IPS-11a (cell line): ENCODE results near the gene SPATA46.
"Not testable (repeated sequence)": the region's sequence is repeated elsewhere in the genome, so short reads cannot be mapped to it uniquely, and the experiment has no call there.

Experiments
- H3K4me3 ChIP-seq: one replicate; pipeline ENCODE4 v1.5.1; 2013; ENCODE audit warnings: low read depth, low read length, control low read depth

SPATA46 gene

DNA sequence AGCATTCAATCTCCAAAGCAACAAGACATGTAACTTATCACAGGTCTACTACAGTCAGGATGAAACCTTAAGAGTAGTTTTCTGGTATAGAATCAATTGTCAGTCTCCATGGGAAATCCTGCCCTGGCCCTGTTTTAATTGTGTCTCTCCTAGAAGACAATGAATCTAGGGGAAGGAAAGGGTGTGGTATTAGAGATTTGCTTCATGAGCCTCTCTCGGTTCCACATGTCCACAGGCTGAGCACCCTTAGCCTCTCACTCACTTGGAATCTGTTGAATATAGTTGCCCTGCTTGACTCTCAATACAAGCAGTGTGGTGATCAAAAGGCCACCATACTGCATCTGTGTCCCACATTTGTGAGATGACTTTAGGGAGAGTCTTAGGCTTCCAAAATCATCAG is 17.7 kb downstream of the SPATA46 start:
- no peak overlapping the region for H3K4me3 ChIP-seq

DNA sequence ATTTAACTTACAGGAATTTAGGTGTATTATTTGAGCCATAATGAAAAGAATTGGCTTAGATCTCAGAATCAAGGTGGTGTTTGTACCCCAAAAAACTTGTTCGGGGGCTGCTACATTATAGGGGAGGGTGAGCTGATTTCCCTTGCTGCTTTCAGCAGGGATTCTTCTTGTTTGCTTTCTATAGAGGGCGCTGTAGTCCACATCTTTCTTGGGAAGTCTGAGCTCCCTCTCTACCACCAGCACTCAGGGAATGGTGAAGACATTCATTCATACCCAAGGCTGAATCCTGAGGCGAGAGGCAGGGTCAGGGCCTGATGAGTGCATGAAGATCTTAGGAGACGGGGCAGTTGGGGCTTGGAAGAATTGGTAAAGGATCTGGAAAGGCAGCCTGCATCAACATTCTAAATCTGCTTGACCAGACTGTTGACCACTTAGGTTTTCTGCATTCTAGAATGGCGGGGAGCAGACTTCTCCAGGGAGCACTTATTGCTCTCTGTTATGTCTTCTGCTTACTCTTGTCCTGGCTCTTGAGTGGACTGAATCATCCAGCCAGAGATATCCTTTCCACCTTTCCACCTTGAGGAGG is 18.9 kb downstream of the SPATA46 start:
- no peak overlapping the region for H3K4me3 ChIP-seq

DNA sequence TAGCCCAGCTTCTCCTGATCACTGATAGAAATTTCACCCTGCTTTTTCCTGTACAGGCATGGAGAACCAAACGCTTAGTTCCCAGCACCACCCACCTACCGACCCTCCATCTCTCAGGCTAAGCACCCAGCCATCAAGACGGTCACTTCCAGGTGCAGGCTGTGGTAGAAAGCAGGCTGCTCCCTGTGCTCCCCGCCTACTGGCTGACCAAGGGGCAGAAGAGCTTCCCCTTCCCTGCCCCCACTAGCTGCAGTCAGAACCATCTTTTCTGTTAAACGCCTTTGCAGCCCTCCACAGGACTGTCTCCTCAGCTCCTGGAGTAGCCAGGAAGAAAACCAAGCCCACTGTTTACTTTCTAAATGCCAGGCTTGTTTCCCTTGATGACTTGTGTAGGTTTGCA is 23.0 kb downstream of the SPATA46 start:
- no peak overlapping the region for H3K4me3 ChIP-seq

DNA sequence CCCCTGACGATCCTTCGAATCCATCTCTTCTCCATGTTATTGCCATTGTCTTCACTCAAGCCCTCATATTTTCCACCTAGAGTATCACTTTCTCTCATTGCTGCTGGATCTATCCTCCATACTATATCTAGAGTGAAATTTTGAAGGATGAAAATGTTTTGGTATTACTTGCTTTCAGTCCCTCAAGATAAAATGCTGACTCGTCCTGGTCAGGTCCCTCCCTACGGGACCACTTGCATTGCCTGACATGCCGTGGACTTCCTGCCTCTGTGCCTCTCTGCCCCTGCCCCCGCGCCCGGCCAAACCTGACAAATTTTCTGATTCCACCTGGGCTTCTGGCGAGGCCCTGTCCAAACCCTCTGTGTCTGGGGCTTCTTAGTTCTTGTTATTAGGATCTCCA is 23.6 kb downstream of the SPATA46 start:
- H3K4me3 ChIP-seq, result no peak overlapping the region

DNA sequence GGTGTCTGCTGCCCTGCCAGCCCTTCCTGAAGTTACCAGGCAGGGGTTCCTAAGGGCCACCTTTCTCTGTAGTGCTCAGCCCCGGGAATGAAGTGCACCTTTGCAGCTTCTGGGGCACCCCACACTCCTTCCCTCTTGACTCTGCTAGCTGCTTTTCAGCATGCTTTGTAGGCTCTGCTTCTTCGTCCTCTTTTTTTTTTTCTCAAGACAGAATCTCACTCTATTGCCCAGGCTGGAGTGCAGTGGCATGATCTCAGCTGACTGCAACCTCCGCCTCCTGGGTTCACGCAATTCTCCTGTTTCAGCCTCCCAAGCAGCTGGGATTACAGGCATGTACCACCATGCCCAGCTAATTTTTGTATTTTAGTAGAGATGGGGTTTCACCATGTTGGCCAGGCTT is 24.8 kb downstream of the SPATA46 start:
- not testable (repeated sequence) for H3K4me3 ChIP-seq

DNA sequence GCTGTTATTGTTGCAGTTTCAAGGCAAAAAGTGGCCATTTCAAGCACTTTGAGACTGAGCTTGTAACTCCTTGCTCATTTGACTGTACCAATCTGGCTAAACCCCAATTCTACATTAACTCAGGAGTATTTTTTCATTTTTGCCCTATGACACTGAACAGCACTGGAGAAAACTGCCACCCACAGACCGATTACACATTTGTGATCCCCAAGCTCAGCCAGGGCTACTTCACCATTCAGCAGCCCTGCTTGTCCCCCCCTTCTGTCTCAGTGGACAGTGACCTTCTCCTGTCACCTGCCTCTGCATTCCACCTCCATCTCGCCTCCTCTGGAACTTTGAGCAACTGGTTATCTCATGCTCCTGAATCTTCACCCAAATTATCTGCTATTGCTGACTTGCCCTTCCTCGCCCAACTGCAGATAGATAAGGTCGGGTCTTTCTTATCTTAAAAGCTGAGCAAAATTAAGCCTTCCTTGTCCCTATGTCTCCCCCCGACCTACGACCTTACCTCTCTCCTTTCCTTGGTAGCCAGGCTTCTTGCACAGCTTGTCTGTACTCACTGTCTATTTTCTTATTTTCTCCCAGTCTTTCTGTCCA is 25.3 kb downstream of the SPATA46 start:
- H3K4me3 ChIP-seq, result no peak overlapping the region

DNA sequence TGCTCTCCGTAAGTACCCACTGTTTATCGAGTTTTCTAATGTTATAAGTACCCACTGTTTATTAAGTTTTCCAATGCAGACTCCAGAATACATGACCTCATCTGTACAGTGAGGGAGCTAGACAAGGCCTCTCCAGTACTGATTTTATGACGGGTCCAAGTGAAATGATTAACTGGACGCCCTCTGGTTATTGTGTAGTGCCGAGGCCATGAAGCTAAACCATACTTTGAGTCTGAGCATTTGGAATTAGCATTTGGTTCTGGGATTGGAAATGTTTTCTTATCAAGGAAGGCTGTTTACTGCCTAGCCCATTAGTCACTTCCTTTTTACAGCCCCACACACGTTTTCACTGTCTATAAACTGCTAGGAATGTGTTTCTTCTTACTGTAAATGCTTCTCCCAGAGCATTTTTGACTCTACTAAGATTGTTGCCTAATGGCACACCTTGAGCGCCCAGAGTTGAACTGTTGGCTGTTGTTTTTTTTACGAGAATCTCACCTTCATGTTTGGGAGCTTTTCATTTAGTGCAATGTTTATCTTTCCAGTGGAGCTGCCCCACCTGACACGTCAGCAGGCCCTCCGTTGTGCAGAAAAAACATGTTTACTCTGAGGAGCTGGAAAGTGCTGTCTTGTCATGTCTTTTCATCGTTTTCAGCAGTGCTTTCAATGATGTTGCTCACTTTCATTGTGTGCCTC is 26.9 kb downstream of the SPATA46 start:
- no peak overlapping the region for H3K4me3 ChIP-seq

DNA sequence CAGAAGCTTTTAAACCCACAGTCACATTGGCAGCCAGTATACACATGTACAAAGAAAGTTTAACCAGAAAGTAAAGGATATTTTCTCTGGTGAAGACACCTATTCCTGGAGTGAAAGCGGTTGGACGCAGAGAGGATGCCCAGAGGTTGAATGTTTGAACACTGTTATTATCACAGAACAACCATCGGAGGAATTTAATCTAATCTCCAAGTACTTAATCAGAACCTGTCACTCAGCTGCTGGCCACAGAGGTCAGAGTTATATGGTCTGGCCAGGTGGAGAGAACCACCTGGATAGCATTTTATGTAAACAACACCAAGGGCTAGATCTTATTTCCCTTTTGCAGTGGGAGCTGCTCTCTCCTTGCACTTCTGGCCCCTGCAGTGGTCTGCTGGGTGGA is 29.4 kb downstream of the SPATA46 start:
- H3K4me3 ChIP-seq, result no peak overlapping the region

DNA sequence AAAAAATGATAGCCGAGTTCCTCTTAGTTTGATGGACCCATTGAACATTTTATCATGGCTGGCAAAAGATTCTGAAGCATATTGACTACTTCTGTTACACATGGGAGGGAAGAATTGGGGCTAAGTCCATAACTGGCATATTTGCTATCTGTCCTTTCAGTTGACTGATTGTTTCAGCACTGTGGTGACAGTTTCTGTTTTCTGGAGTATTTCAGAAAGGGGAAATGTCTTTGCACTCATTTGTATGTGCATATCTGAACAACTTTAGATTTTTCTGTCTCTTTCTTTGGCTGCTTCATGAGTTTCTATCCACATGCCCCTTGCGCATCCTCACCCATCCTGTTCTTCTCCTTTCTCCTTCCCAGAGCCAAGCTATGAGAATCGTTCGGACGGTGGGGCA is 33.2 kb downstream of the SPATA46 start:
- no peak overlapping the region for H3K4me3 ChIP-seq

DNA sequence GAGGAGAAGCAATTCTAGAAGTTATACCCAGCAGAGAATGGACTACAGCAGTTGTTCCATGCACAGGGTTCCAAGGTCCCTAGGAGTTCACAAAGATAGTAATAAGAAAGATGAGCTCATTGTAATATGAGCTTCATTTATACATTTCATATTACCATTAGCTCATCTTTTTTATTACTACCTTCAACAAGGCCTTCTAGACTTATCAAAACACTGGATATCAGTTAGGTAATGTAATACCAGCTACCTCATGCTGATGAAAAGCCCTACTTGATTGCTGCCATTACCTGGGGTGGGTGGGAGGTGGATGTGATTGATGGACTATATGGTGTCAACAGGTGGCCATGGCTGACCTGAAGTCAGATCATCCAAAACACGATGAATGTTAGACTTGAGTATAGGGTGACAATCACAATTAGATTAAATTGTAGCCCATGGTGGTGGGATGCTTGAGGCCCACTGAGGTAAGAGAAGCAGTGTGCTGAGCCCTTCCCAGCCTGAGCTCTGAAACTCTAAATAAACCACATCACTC is 34.1 kb downstream of the SPATA46 start:
- H3K4me3 ChIP-seq, result no peak overlapping the region

DNA sequence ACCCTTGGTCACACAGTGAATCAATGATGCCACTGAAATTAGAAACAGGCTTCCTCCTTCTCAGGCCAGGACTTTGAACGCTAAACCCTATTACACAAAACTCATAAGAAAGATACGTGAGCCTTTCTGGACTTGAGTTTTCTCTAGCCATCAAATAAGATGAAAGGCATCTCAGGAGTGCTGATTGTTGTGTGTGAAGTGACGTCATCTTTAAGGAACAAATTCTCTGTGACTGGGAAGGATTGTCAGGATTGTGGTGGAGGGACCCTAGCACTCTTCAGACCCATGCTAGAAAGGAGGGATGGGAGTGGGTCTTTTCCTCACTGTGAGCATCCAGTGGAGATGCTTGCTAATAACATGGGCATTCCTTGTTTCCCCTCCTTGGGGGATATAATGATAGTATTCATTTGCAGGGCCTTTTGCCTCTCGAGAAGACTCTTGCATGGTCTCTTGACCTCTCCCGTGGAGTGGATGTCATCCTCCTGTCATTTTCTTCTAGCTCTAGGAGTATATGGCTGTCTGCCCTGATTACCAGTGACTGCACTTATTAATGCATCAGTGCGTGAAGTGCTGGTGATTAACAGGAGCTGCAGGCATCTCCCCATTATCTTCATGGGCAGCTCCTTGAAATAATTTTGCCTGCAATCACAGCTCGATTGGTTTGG is 39.9 kb downstream of the SPATA46 start:
- H3K4me3 ChIP-seq, result no peak overlapping the region

DNA sequence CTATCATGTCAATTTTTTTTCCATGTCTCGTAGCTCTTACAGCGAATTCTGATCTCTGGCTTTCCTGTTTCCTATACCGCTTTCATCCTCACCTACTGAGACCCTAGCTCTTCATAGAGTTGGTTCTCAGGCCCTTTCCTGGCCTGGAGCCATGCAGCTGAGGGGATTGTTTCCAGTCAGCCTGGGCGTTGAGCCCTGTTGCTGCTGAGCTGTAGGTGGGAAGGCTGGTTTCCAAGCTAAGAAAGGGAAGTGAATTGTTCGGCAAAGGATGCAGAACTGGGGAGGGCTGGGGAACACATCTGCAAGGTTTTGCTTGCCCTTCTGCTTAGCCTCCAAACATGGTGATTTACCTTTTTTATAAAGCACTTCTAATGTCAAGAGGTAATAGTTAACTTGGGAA is 41.5 kb downstream of the SPATA46 start:
- H3K4me3 ChIP-seq, result no peak overlapping the region

DNA sequence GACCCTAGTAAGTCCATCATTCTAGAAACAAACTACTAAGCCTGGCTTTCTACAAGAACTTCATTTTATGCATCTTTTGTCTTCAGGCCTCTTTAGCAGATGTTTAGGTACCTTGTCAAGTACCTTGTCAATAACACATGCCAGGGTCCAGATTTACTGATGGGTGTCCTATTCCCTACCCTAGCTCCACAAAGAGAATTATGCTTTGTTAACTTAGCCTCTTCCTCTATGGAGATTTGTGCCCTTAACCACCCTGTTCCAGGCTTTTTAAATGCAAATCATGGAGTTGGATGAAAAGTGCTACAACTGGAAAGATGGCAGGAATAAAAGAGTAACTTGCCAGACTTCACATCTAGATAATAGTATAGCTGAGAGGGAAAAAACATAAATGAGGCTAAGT is 42.7 kb downstream of the SPATA46 start:
- H3K4me3 ChIP-seq, result no peak overlapping the region

DNA sequence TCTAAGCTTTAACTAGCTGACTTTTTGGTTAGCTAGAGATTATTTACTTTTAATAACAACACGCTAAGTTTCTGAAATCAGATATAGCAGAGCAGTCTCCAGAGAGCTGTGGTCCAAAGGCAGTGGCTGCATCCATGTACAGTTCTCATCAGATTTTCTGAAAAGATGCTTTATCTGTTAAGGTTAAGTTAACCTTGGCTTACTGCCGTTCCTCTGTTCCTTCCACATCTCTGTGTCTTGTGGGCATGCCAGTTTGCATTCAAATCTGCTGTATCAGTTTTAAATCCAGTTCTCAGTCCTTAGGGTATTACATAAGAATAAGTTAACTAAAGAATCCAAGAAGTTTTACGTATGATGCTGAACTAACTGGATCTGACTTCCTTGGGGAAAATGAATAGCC is 46.8 kb downstream of the SPATA46 start:
- no peak overlapping the region for H3K4me3 ChIP-seq

DNA sequence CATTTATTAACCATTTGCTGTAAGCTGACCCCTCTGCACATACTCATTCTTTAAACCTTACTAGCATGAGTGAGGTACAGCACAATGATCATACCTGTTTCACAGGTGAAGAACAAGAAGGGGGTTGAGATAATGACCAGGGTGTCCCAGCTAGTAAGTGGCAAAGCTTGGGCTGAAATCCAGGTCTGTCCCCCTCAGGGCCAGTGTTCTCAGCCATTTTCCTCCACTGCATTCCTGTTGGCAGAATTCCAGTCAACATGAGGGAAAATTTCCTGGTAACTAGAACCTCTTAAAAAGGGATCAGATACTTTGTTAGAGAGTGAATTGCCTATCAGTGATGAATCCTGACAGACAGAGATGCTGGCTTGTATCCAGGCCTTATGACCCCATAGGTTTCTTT is 48.1 kb downstream of the SPATA46 start:
- H3K4me3 ChIP-seq, result no peak overlapping the region

DNA sequence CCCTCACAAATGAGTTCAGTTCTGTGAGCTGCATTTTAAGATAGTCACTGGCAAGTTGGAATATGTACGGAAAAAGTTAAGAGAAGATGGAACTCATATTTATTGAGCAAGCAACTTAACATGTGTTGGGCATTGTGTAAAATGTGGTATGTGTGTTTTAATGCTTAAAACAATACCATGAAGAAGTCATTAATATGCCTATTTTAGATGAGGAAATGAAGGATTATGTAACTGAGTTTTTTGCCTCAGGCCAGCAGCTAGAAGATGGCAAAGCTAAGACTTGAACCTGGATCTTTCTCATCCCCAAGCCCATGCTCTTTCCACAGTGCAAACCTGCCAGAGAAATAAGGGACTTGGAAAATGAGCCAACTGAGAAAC is 48.9 kb downstream of the SPATA46 start:
- no peak overlapping the region for H3K4me3 ChIP-seq

DNA sequence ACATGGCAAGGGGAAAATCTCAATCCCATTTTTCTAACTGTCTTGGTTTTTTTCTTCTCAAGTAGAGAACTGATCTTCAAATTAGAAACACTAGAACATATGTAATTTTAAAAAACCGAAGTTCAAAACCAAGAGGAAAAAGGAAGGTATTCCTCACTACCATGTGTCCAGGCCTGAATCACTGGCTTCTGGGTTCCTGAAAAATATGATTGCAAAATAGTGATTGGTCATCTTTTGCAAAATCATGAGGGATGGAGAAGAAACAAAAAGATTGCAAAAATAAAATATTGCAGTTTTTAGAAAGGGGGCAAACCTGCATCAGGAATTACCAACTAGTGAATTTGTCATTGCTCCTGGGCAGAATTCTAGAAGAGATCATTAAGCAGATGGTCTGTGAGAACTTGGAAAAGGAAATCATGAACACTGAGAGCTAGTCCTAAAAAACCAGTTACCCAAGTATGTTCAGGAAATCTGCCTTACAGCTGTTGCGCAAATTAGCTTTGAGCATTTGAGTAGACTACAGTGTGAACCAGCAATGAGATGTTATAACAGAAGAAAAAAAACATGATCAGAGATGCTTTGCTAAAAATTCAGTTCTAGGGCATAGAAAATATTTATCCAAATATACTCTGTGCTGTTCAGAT is 49.4 kb downstream of the SPATA46 start:
- no peak overlapping the region for H3K4me3 ChIP-seq

DNA sequence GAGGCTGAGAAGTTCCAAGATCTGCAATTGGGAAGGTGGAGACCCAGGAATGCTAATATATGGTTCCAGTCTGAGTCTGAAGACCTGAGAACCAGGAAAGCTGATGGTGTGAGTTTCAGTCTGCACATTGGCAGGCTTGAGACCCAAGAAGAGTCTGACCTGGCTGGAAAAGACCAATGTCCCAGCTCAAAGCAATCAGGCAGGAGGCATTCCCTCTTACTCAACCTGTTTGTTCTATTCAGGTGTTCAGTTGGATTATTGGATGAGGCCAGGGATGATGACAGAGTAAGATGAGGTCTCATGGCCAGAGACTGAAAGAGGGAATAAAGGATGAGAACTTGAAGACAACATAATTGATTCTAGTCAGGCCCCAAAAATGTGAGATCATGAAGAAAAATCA is 50.1 kb downstream of the SPATA46 start:
- no peak overlapping the region for H3K4me3 ChIP-seq

DNA sequence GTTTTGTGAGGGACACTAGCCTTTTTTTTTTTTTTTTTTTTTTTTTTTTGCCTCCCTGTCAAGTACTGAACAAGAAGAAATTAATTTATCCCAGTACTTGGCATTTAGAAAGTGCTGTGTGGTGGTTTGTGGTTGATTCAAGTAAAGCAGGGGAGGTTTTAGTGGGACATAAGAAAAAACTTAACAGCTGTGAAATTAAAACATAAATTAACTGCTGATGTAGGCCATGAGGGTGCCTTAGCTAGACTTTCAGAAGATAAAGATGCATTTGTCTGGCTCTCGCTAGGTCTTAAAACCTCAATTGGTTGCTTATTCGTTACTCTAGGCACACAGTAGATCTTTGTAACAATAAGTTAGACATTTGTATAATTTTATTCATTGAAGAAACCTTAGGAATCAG is 52.3 kb downstream of the SPATA46 start:
- no peak overlapping the region for H3K4me3 ChIP-seq
